Activated CD4-positive, alpha-beta T cell treated with anti-CD3 and anti-CD28 coated beads for 4 hours (primary cell): Measurements from ENCODE around the gene RAB26.
"Not testable (repeated sequence)": the region's sequence is repeated elsewhere in the genome, so short reads cannot be mapped to it uniquely, and the experiment has no call there.

Experiments used
- DNase-seq, 2 donors: peaks; one replicate each; pipeline ENCODE4 v3.0.0-alpha.2; 2020

Gene RAB26

GRCh38 chr16:2117960-2118722 is 30.3 kb upstream of the RAB26 start:
- DNase-seq: not testable (repeated sequence)

- DNase-seq: peak in 1 of 2 donors; percentile 24
Measured at GRCh38 chr16:2121325-2121724, 27.1 kb upstream of the RAB26 start.

- DNase-seq: no peak
Measured at GRCh38 chr16:2121853-2122252, 26.6 kb upstream of the RAB26 start.

- no peak for DNase-seq
Measured at GRCh38 chr16:2122429-2122828, 26.0 kb upstream of the RAB26 start.

- DNase-seq: not testable (repeated sequence)
Measured at GRCh38 chr16:2122934-2123683, 25.3 kb upstream of the RAB26 start.

GRCh38 chr16:2123706-2124376 is 24.6 kb upstream of the RAB26 start:
- not testable (repeated sequence) for DNase-seq

GRCh38 chr16:2124377-2124693 is 24.1 kb upstream of the RAB26 start:
- not testable (repeated sequence) for DNase-seq

GRCh38 chr16:2124694-2125444 is 23.6 kb upstream of the RAB26 start:
- not testable (repeated sequence) for DNase-seq

- not testable (repeated sequence) for DNase-seq
Measured at GRCh38 chr16:2125609-2126008, 22.8 kb upstream of the RAB26 start.

- DNase-seq: not testable (repeated sequence)
Measured at GRCh38 chr16:2126161-2126743, 22.2 kb upstream of the RAB26 start.

GRCh38 chr16:2126928-2127556 is 21.4 kb upstream of the RAB26 start:
- not testable (repeated sequence) for DNase-seq

GRCh38 chr16:2127630-2128280 is 20.7 kb upstream of the RAB26 start:
- peak in 1 of 2 donors; percentile 37 for DNase-seq

- DNase-seq: not testable (repeated sequence)
Measured at GRCh38 chr16:2129251-2129650, 19.2 kb upstream of the RAB26 start.

GRCh38 chr16:2129890-2130447 is 18.5 kb upstream of the RAB26 start:
- DNase-seq: not testable (repeated sequence)

- DNase-seq: not testable (repeated sequence)
Measured at GRCh38 chr16:2133797-2134196, 14.6 kb upstream of the RAB26 start.

- not testable (repeated sequence) for DNase-seq
Measured at GRCh38 chr16:2135071-2135470, 13.4 kb upstream of the RAB26 start.

GRCh38 chr16:2135770-2136490 is 12.5 kb upstream of the RAB26 start, which contains the start of gene PKD1:
Gene PKD1 (minus strand): TSS chr16:2135898. CDS start chr16:2135689, 209 bp downstream.
- DNase-seq: peak; percentile 95 to 97

- DNase-seq: no peak
Measured at GRCh38 chr16:2142942-2143877, 5.2 kb upstream of the RAB26 start.

GRCh38 chr16:2143878-2144485 is 4.4 kb upstream of the RAB26 start:
- DNase-seq: no peak
